ENCODE data around the gene KLHL21.

KLHL21 gene

GRCh38 chr1:6614929-6615785, 12.5 kb upstream of the KLHL21 start:
- peak overlapping the region; percentile 67 for H3K4me3 ChIP-seq (replicated peaks; ENCODE audit: low read depth, low read length)
- DNase-seq (ENCODE audit: extremely low read depth, low read depth) = no peak
- TF ChIP-seq CTCF (IDR thresholded peaks at IDR 0.05; ENCODE audit: low read depth, low read length, missing control alignments) = no peak

GRCh38 chr1:6614019-6614928, 11.6 kb upstream of the KLHL21 start:
- TF ChIP-seq CTCF (IDR thresholded peaks at IDR 0.05; ENCODE audit: low read depth, low read length, missing control alignments) = no peak
- DNase-seq (ENCODE audit: extremely low read depth, low read depth) = no peak
- peak overlapping the region; percentile 67 for H3K4me3 ChIP-seq (replicated peaks; ENCODE audit: low read depth, low read length)

- TF ChIP-seq CTCF (IDR thresholded peaks at IDR 0.05; ENCODE audit: low read depth, low read length, missing control alignments) = no peak
- peak; percentile 94 for DNase-seq (ENCODE audit: extremely low read depth, low read depth)
Observed at GRCh38 chr1:6613361-6614018, 10.8 kb upstream of the KLHL21 start, which contains the start of gene PHF13. TSS of gene PHF13 (plus strand) at chr1:6613731. CDS start at chr1:6614067, 336 bp downstream.

GRCh38 chr1:6612641-6613360, 10.1 kb upstream of the KLHL21 start:
- DNase-seq (ENCODE audit: extremely low read depth, low read depth) = no peak
- TF ChIP-seq CTCF (IDR thresholded peaks at IDR 0.05; ENCODE audit: low read depth, low read length, missing control alignments) = no peak
- peak overlapping the region; percentile 71 for H3K4me3 ChIP-seq (replicated peaks; ENCODE audit: low read depth, low read length)

More at GRCh38 chr1:6613361-6614018, 10.8 kb upstream of the KLHL21 start, which contains the start of gene PHF13:
- H3K4me3 ChIP-seq (replicated peaks; ENCODE audit: low read depth, low read length) = peak within 1 kb of the TSS; percentile 71

- peak overlapping the region; percentile 100 for H3K4me3 ChIP-seq (replicated peaks; ENCODE audit: low read depth, low read length)
- DNase-seq (ENCODE audit: extremely low read depth, low read depth) = peak; percentile 55
- TF ChIP-seq CTCF (IDR thresholded peaks at IDR 0.05; ENCODE audit: low read depth, low read length, missing control alignments) = no peak
Observed at GRCh38 chr1:6603915-6604558, 1.4 kb upstream of the KLHL21 start.
